ENCODE results near the gene KCNJ6. TPM values are rescaled to one million over a fixed set of nuclear protein-coding genes. Genes with fewer than 3 reads are reported as not detected.

Gene KCNJ6
- polyA plus RNA-seq, 1 of the 3 experiments (the other 2 are of a cell fraction): not detected

- Histone ChIP-seq H3K4me2 (no peak overlapping the region), H4K20me1 (ENCODE audit: insufficient read depth) (no peaks in the 10 kb centered on the region), H3F3A (replicated peaks; ENCODE audit: insufficient read depth) (no peaks in the 10 kb centered on the region), H3K27me3 (ENCODE audit: insufficient read depth) (no peaks in the 10 kb centered on the region), H3K79me2 (ENCODE audit: insufficient read depth) (no peaks in the 10 kb centered on the region), H3K9me3 (no peaks in the 10 kb centered on the region), H3K36me3 (replicated peaks in 1 of 2; ENCODE audit: control insufficient read depth in 1 of 2, insufficient read depth in 2 of 2, low read length in 1 of 2) (no peaks in the 10 kb centered on the region), H3K27ac (ENCODE audit: low read depth in 2 of 2, low read length in 1 of 2) (no peak overlapping the region), H3K9ac (no peak overlapping the region), H3K4me1 (ENCODE audit: control insufficient read depth in 1 of 2, insufficient read depth in 2 of 2, low read depth in 1 of 2, low read length in 1 of 2) (no peaks in the 10 kb centered on the region), H3K4me3 (ENCODE audit: low read depth in 2 of 2, low read length in 1 of 2) (no peak overlapping the region), H3K9me2 (no peaks in the 10 kb centered on the region), H2AFZ (ENCODE audit: low read depth) (no peak overlapping the region)
- ChIA-PET CTCF (no interaction called here), POLR2A (no interaction called here)
- WGBS (ENCODE audit: low lambda C conversion rate): 4% methylated on average over 2 of the region's 2 CpGs
- no peak for TF ChIP-seq SIN3A (IDR thresholded peaks at IDR 0.05; ENCODE audit: borderline replicate concordance, low read depth, low read length)
- no peak for DNase-seq
Observed at GRCh38 chr21:37903396-37903795, 12.9 kb downstream of the KCNJ6 start.

GRCh38 chr21:37899146-37899545, 17.1 kb downstream of the KCNJ6 start:
- POLR2A ChIA-PET: no interaction called here
- Histone ChIP-seq H3K27ac (ENCODE audit: low read depth in 2 of 2, low read length in 1 of 2) (no peak overlapping the region), H3K79me2 (ENCODE audit: insufficient read depth) (no peaks in the 10 kb centered on the region), H3K36me3 (replicated peaks in 1 of 2; ENCODE audit: control insufficient read depth in 1 of 2, insufficient read depth in 2 of 2, low read length in 1 of 2) (no peaks in the 10 kb centered on the region), H3K4me1 (ENCODE audit: control insufficient read depth in 1 of 2, insufficient read depth in 2 of 2, low read depth in 1 of 2, low read length in 1 of 2) (no peaks in the 10 kb centered on the region), H4K20me1 (ENCODE audit: insufficient read depth) (no peaks in the 10 kb centered on the region), H3K27me3 (ENCODE audit: insufficient read depth) (no peaks in the 10 kb centered on the region), H3K4me2 (no peak overlapping the region), H3K9me3 (no peaks in the 10 kb centered on the region), H2AFZ (ENCODE audit: low read depth) (no peak overlapping the region), H3F3A (replicated peaks; ENCODE audit: insufficient read depth) (no peaks in the 10 kb centered on the region), H3K4me3 (ENCODE audit: low read depth in 2 of 2, low read length in 1 of 2) (no peak overlapping the region), H3K9ac (no peak overlapping the region), H3K9me2 (no peaks in the 10 kb centered on the region)
- no peak for DNase-seq
- WGBS (ENCODE audit: low lambda C conversion rate): 7% methylated on average over 6 of the region's 6 CpGs
- CTCF ChIA-PET: interaction anchor here (0.9 to 1.3 kb wide), 3 partner anchors 9 to 225 kb away, joined by 3 to 5 read pairs (median 4); no protein-coding TSS in a partner anchor
- TF ChIP-seq NFIC (IDR thresholded peaks at IDR 0.05; ENCODE audit: borderline replicate concordance): no peak
- TF ChIP-seq SIN3A (IDR thresholded peaks at IDR 0.05; ENCODE audit: borderline replicate concordance, low read depth, low read length): no peak
- TF ChIP-seq REST (IDR thresholded peaks at IDR 0.05; ENCODE audit: low read depth, low read length): no peak
- no peak for TF ChIP-seq PBX3 (IDR thresholded peaks at IDR 0.05)
- no peak for TF ChIP-seq MEF2A (IDR thresholded peaks at IDR 0.05; ENCODE audit: borderline replicate concordance, low read depth)
- TF ChIP-seq RCOR1 (IDR thresholded peaks at IDR 0.05; ENCODE audit: low read length): no peak
- no peak for TF ChIP-seq GATA2 (CRISPR knock-in tag; IDR thresholded peaks at IDR 0.05)
- TF ChIP-seq FOXJ3 (CRISPR knock-in tag; IDR thresholded peaks at IDR 0.05): no peak
- TF ChIP-seq POLR2AphosphoS5 (IDR thresholded peaks at IDR 0.05; ENCODE audit: low read depth, low read length): no peak
- no peak for TF ChIP-seq FOSL2 (IDR thresholded peaks at IDR 0.05; ENCODE audit: borderline replicate concordance, low read depth)
- no peak for TF ChIP-seq RFX5 (IDR thresholded peaks at IDR 0.05; ENCODE audit: low read length)
- TF ChIP-seq TAF1 (IDR thresholded peaks at IDR 0.05; ENCODE audit: borderline replicate concordance, low read depth, low read length): no peak
